Right renal pelvis (tissue), 4 donors: ENCODE measurements around the gene AIMP1. TPM values are rescaled to one million over a fixed set of nuclear protein-coding genes. Genes with fewer than 3 reads are reported as not detected.
A peak's percentile ranks its signal among the peaks of the same experiment; 100 is the strongest.
"Not testable (repeated sequence)": the region's sequence is repeated elsewhere in the genome, so short reads cannot be mapped to it uniquely, and the experiment has no call there.

ENCODE experiments used
- DNase-seq, 4 donors: peaks; one replicate each; pipeline ENCODE4 v3.0.0-alpha.2; 2013; ENCODE audit warnings: low read depth in 4 of 4, low spot score in 3 of 4, missing footprints in 1 of 4
- polyA plus RNA-seq, 4 donors: library from polyadenylated mRNA; unstranded; fragments of 120-200 nt; gene quantifications; one replicate each; pipeline ENCODE4 v1.2.1, GENCODE V29; 2013; ENCODE audit not compliant: insufficient read length in 4 of 4

The AIMP1 gene
- polyA plus RNA-seq, 4 donors, result 69.7 to 79.9 (median 74.3) TPM

GRCh38 chr4:106306561-106306960 is 9.8 kb upstream of the AIMP1 start:
- no peak for DNase-seq

GRCh38 chr4:106312377-106312776 is 4.0 kb upstream of the AIMP1 start:
- no peak for DNase-seq

- DNase-seq, result no peak
These were observed 3.3 kb upstream of the AIMP1 start for GRCh38 chr4:106312997-106313522.

- no peak for DNase-seq
These were observed 1.4 kb upstream of the AIMP1 start for GRCh38 chr4:106314960-106315359.

GRCh38 chr4:106315476-106315967 is 828 bp upstream of the AIMP1 start:
- peak in 2 of 4 donors; percentile 20 to 28 for DNase-seq

- DNase-seq, result peak in 1 of 4 donors; percentile 12
These were observed 541 bp downstream of the AIMP1 start for GRCh38 chr4:106316773-106317409.

GRCh38 chr4:106317815-106318214 is 1.5 kb downstream of the AIMP1 start:
- no peak for DNase-seq

- DNase-seq, result no peak
These were observed 2.2 kb downstream of the AIMP1 start for GRCh38 chr4:106318511-106318910.

GRCh38 chr4:106320235-106320634 is 3.9 kb downstream of the AIMP1 start:
- no peak for DNase-seq

- not testable (repeated sequence) for DNase-seq
These were observed 4.8 kb downstream of the AIMP1 start for GRCh38 chr4:106321168-106321567.

- DNase-seq, result not testable (repeated sequence)
These were observed 5.5 kb downstream of the AIMP1 start for GRCh38 chr4:106321814-106322213.

- no peak for DNase-seq
These were observed 6.8 kb downstream of the AIMP1 start for GRCh38 chr4:106323119-106323518.

- no peak for DNase-seq
These were observed 9.4 kb downstream of the AIMP1 start for GRCh38 chr4:106325800-106326199.

- DNase-seq, result peak in 1 of 4 donors; percentile 16
These were observed 12.8 kb downstream of the AIMP1 start for GRCh38 chr4:106329041-106329618.

GRCh38 chr4:106333186-106333585 is 16.8 kb downstream of the AIMP1 start:
- DNase-seq, result no peak

GRCh38 chr4:106334741-106335470 is 18.6 kb downstream of the AIMP1 start:
- DNase-seq, result no peak

- DNase-seq, result no peak
These were observed 20.3 kb downstream of the AIMP1 start for GRCh38 chr4:106336618-106337017.

GRCh38 chr4:106337916-106338315 is 21.6 kb downstream of the AIMP1 start:
- DNase-seq, result no peak

GRCh38 chr4:106338671-106339070 is 22.3 kb downstream of the AIMP1 start:
- DNase-seq, result no peak

GRCh38 chr4:106339431-106339830 is 23.1 kb downstream of the AIMP1 start:
- no peak for DNase-seq

- no peak for DNase-seq
These were observed 24.4 kb downstream of the AIMP1 start for GRCh38 chr4:106340774-106341173.
